Chondrocyte (in vitro differentiated cells): ENCODE results near the gene ECHS1. TPM values are rescaled to one million over a fixed set of nuclear protein-coding genes. Genes with fewer than 3 reads are reported as not detected.
"Not testable (repeated sequence)": the region's sequence is repeated elsewhere in the genome, so short reads cannot be mapped to it uniquely, and the experiment has no call there.

Experiments used
- DNase-seq: peaks from one replicate; pipeline ENCODE4 v3.0.0; 2021; ENCODE audit warnings: mixed read lengths, low spot score
- H3K27ac Mint-ChIP-seq: one replicate; pipeline ENCODE4 v1.8.0; 2021; ENCODE audit warnings: mild to moderate bottlenecking, moderate library complexity, mixed read lengths; ENCODE audit not compliant: unreplicated experiment
- H3K27me3 Mint-ChIP-seq: 2 replicates; pipeline ENCODE4 v1.8.0; 2021; ENCODE audit warnings: low read depth, mixed read lengths
- H3K36me3 Mint-ChIP-seq: 2 replicates; pipeline ENCODE4 v1.8.0; 2021; ENCODE audit warnings: low read depth, mixed read lengths
- H3K4me1 Mint-ChIP-seq: 2 replicates; pipeline ENCODE4 v1.8.0; 2021; ENCODE audit warnings: low read depth, mild to moderate bottlenecking, mixed read lengths
- H3K4me3 Mint-ChIP-seq: one replicate; pipeline ENCODE4 v1.8.0; 2021; ENCODE audit warnings: mild to moderate bottlenecking, moderate library complexity, mixed read lengths; ENCODE audit not compliant: unreplicated experiment
- H3K9me3 Mint-ChIP-seq: 2 replicates; pipeline ENCODE4 v1.8.0; 2021; ENCODE audit warnings: low read depth, mixed read lengths
- CTCF ChIP-seq: fragments of 200-600 bp; sonication (generic); IDR thresholded peaks from 2 replicates; pipeline ENCODE4 v1.5.0; 2021; ENCODE audit warnings: antibody characterized with exemption, mild to moderate bottlenecking, moderate library complexity
- total RNA-seq: library from RNA; stranded (reverse); gene quantifications from 3 replicates; pipeline ENCODE4 v1.2.1, GENCODE V29; 2021

Gene ECHS1
- total RNA-seq, 1 donor from 2014 or later: 58.9 TPM

- Mint-ChIP-seq H3K27me3 (no peaks in the 10 kb centered on the region), H3K9me3 (no peaks in the 10 kb centered on the region), H3K4me1 (peaks cover under 1% of the 10 kb centered on the region), H3K36me3 (peaks cover 7% of the 10 kb centered on the region), H3K4me3 (no peak overlapping the region), H3K27ac (no peak overlapping the region)
- TF ChIP-seq CTCF: no peak
- DNase-seq: no peak
These were observed 15.2 kb upstream of the ECHS1 start for GRCh38 chr10:133388236-133388972.

GRCh38 chr10:133386951-133387350, 13.8 kb upstream of the ECHS1 start:
- not testable (repeated sequence) for H3K27me3 Mint-ChIP-seq, DNase-seq, H3K4me3 Mint-ChIP-seq, H3K36me3 Mint-ChIP-seq, H3K27ac Mint-ChIP-seq, H3K9me3 Mint-ChIP-seq, H3K4me1 Mint-ChIP-seq

GRCh38 chr10:133385214-133385613, 12.1 kb upstream of the ECHS1 start:
- peak; percentile 50 for DNase-seq
- peaks cover 3% of the 10 kb centered on the region for H3K4me1 Mint-ChIP-seq
- H3K36me3 Mint-ChIP-seq: peaks cover 7% of the 10 kb centered on the region
- no peaks in the 10 kb centered on the region for H3K9me3 Mint-ChIP-seq
- H3K27ac Mint-ChIP-seq: no peak overlapping the region
- H3K4me3 Mint-ChIP-seq: no peak overlapping the region
- H3K27me3 Mint-ChIP-seq: no peaks in the 10 kb centered on the region
- no peak for TF ChIP-seq CTCF

GRCh38 chr10:133384071-133384470, 10.9 kb upstream of the ECHS1 start:
- Mint-ChIP-seq H3K4me1 (peaks cover 3% of the 10 kb centered on the region), H3K9me3 (no peaks in the 10 kb centered on the region), H3K27ac (no peak overlapping the region), H3K4me3 (no peak overlapping the region), H3K36me3 (peaks cover 7% of the 10 kb centered on the region), H3K27me3 (no peaks in the 10 kb centered on the region)
- peak; percentile 51 for DNase-seq
- TF ChIP-seq CTCF: no peak

GRCh38 chr10:133383551-133383950, 10.4 kb upstream of the ECHS1 start:
- DNase-seq: peak; percentile 22
- H3K27ac Mint-ChIP-seq: no peak overlapping the region
- H3K9me3 Mint-ChIP-seq: no peaks in the 10 kb centered on the region
- H3K27me3 Mint-ChIP-seq: no peaks in the 10 kb centered on the region
- no peak for TF ChIP-seq CTCF
- no peak overlapping the region for H3K4me3 Mint-ChIP-seq
- H3K36me3 Mint-ChIP-seq: peaks cover 7% of the 10 kb centered on the region
- peaks cover 3% of the 10 kb centered on the region for H3K4me1 Mint-ChIP-seq

GRCh38 chr10:133381036-133381435, 7.9 kb upstream of the ECHS1 start:
- no peak for DNase-seq
- peaks cover 5% of the 10 kb centered on the region for H3K36me3 Mint-ChIP-seq
- no peak overlapping the region for H3K4me3 Mint-ChIP-seq
- no peak overlapping the region for H3K27ac Mint-ChIP-seq
- TF ChIP-seq CTCF: no peak
- H3K9me3 Mint-ChIP-seq: no peaks in the 10 kb centered on the region
- peaks cover 3% of the 10 kb centered on the region for H3K4me1 Mint-ChIP-seq
- H3K27me3 Mint-ChIP-seq: no peaks in the 10 kb centered on the region
